Skeletal muscle satellite cell (primary cell): ENCODE results near the gene SCUBE1.

ENCODE experiments used
- H3K27me3 ChIP-seq: 2 replicates; pipeline ENCODE4 v1.7.0; 2013; ENCODE audit warnings: low read length; ENCODE audit not compliant: control insufficient read depth, insufficient read depth
- H3K36me3 ChIP-seq: 2 replicates; pipeline ENCODE4 v1.7.0; 2013; ENCODE audit warnings: mild to moderate bottlenecking, control low read depth, low read length; ENCODE audit not compliant: insufficient read depth
- H3K4me1 ChIP-seq: 2 replicates; pipeline ENCODE4 v1.7.0; 2013; ENCODE audit warnings: low read length; ENCODE audit not compliant: control insufficient read depth, insufficient read depth
- H3K4me2 ChIP-seq: 2 replicates; pipeline ENCODE4 v1.7.0; 2013; ENCODE audit warnings: mild to moderate bottlenecking, low read length
- H3K4me3 ChIP-seq: 2 replicates; pipeline ENCODE4 v1.7.0; 2013; ENCODE audit warnings: low read length
- H3K9ac ChIP-seq: 2 replicates; pipeline ENCODE4 v1.7.0; 2013; ENCODE audit warnings: mild to moderate bottlenecking, low read depth, low read length, moderate library complexity
- H3K9me3 ChIP-seq: replicated peaks from 2 replicates; pipeline ENCODE4 v1.7.0; 2013; ENCODE audit warnings: mild to moderate bottlenecking, control low read depth, low read length

SCUBE1 gene

GRCh38 chr22:43169310-43170130 is 173.7 kb downstream of the SCUBE1 start:
- Histone ChIP-seq H3K4me3 (no peak overlapping the region), H3K4me2 (no peak overlapping the region), H3K4me1 (no peaks in the 10 kb centered on the region), H3K9ac (no peak overlapping the region), H3K9me3 (no peaks in the 10 kb centered on the region), H3K27me3 (no peaks in the 10 kb centered on the region), H3K36me3 (peaks cover 30% of the 10 kb centered on the region)

- Histone ChIP-seq H3K9ac (no peak overlapping the region), H3K36me3 (peaks cover 30% of the 10 kb centered on the region), H3K4me1 (peaks cover 1% of the 10 kb centered on the region), H3K9me3 (no peaks in the 10 kb centered on the region), H3K27me3 (no peaks in the 10 kb centered on the region), H3K4me2 (no peak overlapping the region), H3K4me3 (no peak overlapping the region)
Observed at GRCh38 chr22:43168471-43169309, 174.5 kb downstream of the SCUBE1 start.

- H3K27me3 ChIP-seq: no peaks in the 10 kb centered on the region
- no peaks in the 10 kb centered on the region for H3K9me3 ChIP-seq
- H3K4me1 ChIP-seq: peaks cover 5% of the 10 kb centered on the region
- no peak overlapping the region for H3K4me3 ChIP-seq
- H3K9ac ChIP-seq: no peak overlapping the region
- H3K4me2 ChIP-seq: no peak overlapping the region
- peaks cover 42% of the 10 kb centered on the region for H3K36me3 ChIP-seq
Observed at GRCh38 chr22:43167001-43167589, 176.1 kb downstream of the SCUBE1 start.

- no peak overlapping the region for H3K9ac ChIP-seq
- no peaks in the 10 kb centered on the region for H3K9me3 ChIP-seq
- no peak overlapping the region for H3K4me3 ChIP-seq
- peaks cover 35% of the 10 kb centered on the region for H3K36me3 ChIP-seq
- no peaks in the 10 kb centered on the region for H3K27me3 ChIP-seq
- peaks cover 5% of the 10 kb centered on the region for H3K4me1 ChIP-seq
- no peak overlapping the region for H3K4me2 ChIP-seq
Observed at GRCh38 chr22:43166132-43166930, 176.8 kb downstream of the SCUBE1 start.

GRCh38 chr22:43164636-43165035 is 178.5 kb downstream of the SCUBE1 start:
- Histone ChIP-seq H3K4me2 (no peak overlapping the region), H3K4me3 (no peak overlapping the region), H3K9me3 (no peaks in the 10 kb centered on the region), H3K9ac (no peak overlapping the region), H3K36me3 (peaks cover 42% of the 10 kb centered on the region), H3K27me3 (no peaks in the 10 kb centered on the region), H3K4me1 (peaks cover 5% of the 10 kb centered on the region)

- H3K36me3 ChIP-seq: peaks cover 54% of the 10 kb centered on the region
- no peaks in the 10 kb centered on the region for H3K9me3 ChIP-seq
- H3K9ac ChIP-seq: no peak overlapping the region
- H3K27me3 ChIP-seq: no peaks in the 10 kb centered on the region
- peaks cover 5% of the 10 kb centered on the region for H3K4me1 ChIP-seq
- H3K4me3 ChIP-seq: no peak overlapping the region
- no peak overlapping the region for H3K4me2 ChIP-seq
Observed at GRCh38 chr22:43163241-43163795, 179.9 kb downstream of the SCUBE1 start.

GRCh38 chr22:43162412-43163150 is 180.6 kb downstream of the SCUBE1 start:
- peaks cover 50% of the 10 kb centered on the region for H3K36me3 ChIP-seq
- H3K9ac ChIP-seq: no peak overlapping the region
- no peaks in the 10 kb centered on the region for H3K27me3 ChIP-seq
- H3K4me3 ChIP-seq: no peak overlapping the region
- H3K9me3 ChIP-seq: no peaks in the 10 kb centered on the region
- H3K4me1 ChIP-seq: peaks cover 5% of the 10 kb centered on the region
- H3K4me2 ChIP-seq: no peak overlapping the region

- Histone ChIP-seq H3K4me3 (no peak overlapping the region), H3K36me3 (peaks cover 59% of the 10 kb centered on the region), H3K9me3 (no peaks in the 10 kb centered on the region), H3K4me1 (peaks cover 17% of the 10 kb centered on the region), H3K9ac (no peak overlapping the region), H3K27me3 (no peaks in the 10 kb centered on the region), H3K4me2 (no peak overlapping the region)
Observed at GRCh38 chr22:43160497-43161126, 182.6 kb downstream of the SCUBE1 start.

- no peaks in the 10 kb centered on the region for H3K27me3 ChIP-seq
- no peaks in the 10 kb centered on the region for H3K9me3 ChIP-seq
- peaks cover 27% of the 10 kb centered on the region for H3K4me1 ChIP-seq
- no peak overlapping the region for H3K9ac ChIP-seq
- H3K4me3 ChIP-seq: no peak overlapping the region
- H3K4me2 ChIP-seq: no peak overlapping the region
- peaks cover 64% of the 10 kb centered on the region for H3K36me3 ChIP-seq
Observed at GRCh38 chr22:43159484-43160178, 183.5 kb downstream of the SCUBE1 start.
